Astrocyte (in vitro differentiated cells and primary cell): Measurements from ENCODE around the gene OBP2B. TPM values are rescaled to one million over a fixed set of nuclear protein-coding genes. Genes with fewer than 3 reads are reported as not detected.
"Not testable (repeated sequence)": the region's sequence is repeated elsewhere in the genome, so short reads cannot be mapped to it uniquely, and the experiment has no call there.

ENCODE experiments used
- DNase-seq: peaks from one replicate; pipeline ENCODE4 v3.0.0-alpha.2; 2010; ENCODE audit warnings: low read depth
- FAIRE-seq: peaks from 2 replicates; lab custom pipeline; 2011; peaks lifted over from hg19 to GRCh38; lab: Jason Lieb, UNC
- H2AFZ ChIP-seq: 2 replicates; pipeline ENCODE4 v1.6.0; 2012; ENCODE audit warnings: low read depth, low read length, inconsistent platforms
- H3K27ac ChIP-seq: 2 replicates; pipeline ENCODE4 v1.5.1; 2011; ENCODE audit warnings: low read depth, low read length, inconsistent platforms
- H3K27me3 ChIP-seq: 2 replicates; pipeline ENCODE4 v1.6.0; 2011; ENCODE audit warnings: low read length, inconsistent platforms; ENCODE audit not compliant: insufficient read depth
- H3K36me3 ChIP-seq: 2 replicates; pipeline ENCODE4 v1.5.1; 2011; ENCODE audit warnings: low read length, inconsistent platforms; ENCODE audit not compliant: insufficient read depth
- H3K4me1 ChIP-seq: 2 replicates; pipeline ENCODE4 v1.5.1; 2011; ENCODE audit warnings: low read length, inconsistent platforms; ENCODE audit not compliant: insufficient read depth
- H3K4me2 ChIP-seq: 2 replicates; pipeline ENCODE4 v1.6.0; 2012; ENCODE audit warnings: low read length, inconsistent platforms
- H3K4me3 ChIP-seq: 2 replicates; pipeline ENCODE4 v1.5.1; 2011; ENCODE audit warnings: low read depth, mild to moderate bottlenecking, low read length, inconsistent platforms; ENCODE audit not compliant: insufficient read depth
- H3K79me2 ChIP-seq: 2 replicates; pipeline ENCODE4 v1.6.0; 2012; ENCODE audit warnings: mild to moderate bottlenecking, low read length, inconsistent platforms; ENCODE audit not compliant: insufficient read depth
- H3K9ac ChIP-seq: 2 replicates; pipeline ENCODE4 v1.6.0; 2012; ENCODE audit warnings: mild to moderate bottlenecking, low read length, inconsistent platforms
- H3K9me3 ChIP-seq: 2 replicates; pipeline ENCODE4 v1.5.1; 2012; ENCODE audit warnings: low read depth, mild to moderate bottlenecking, low read length, inconsistent platforms; ENCODE audit not compliant: insufficient read depth
- H4K20me1 ChIP-seq: 2 replicates; pipeline ENCODE4 v1.6.0; 2012; ENCODE audit warnings: low read length, inconsistent platforms; ENCODE audit not compliant: insufficient read depth
- H3K27ac Mint-ChIP-seq: one replicate; pipeline ENCODE4 v1.8.0; 2021; ENCODE audit warnings: mild to moderate bottlenecking, mixed read lengths; ENCODE audit not compliant: unreplicated experiment
- H3K27me3 Mint-ChIP-seq: one replicate; pipeline ENCODE4 v1.8.0; 2021; ENCODE audit warnings: low read depth, mixed read lengths; ENCODE audit not compliant: unreplicated experiment
- H3K36me3 Mint-ChIP-seq: one replicate; pipeline ENCODE4 v1.8.0; 2021; ENCODE audit warnings: low read depth, mixed read lengths; ENCODE audit not compliant: unreplicated experiment
- H3K4me1 Mint-ChIP-seq: one replicate; pipeline ENCODE4 v1.8.0; 2021; ENCODE audit warnings: low read depth, mixed read lengths; ENCODE audit not compliant: unreplicated experiment
- H3K4me3 Mint-ChIP-seq: one replicate; pipeline ENCODE4 v1.8.0; 2021; ENCODE audit warnings: mild to moderate bottlenecking, moderate library complexity, mixed read lengths; ENCODE audit not compliant: unreplicated experiment
- H3K9me3 Mint-ChIP-seq: one replicate; pipeline ENCODE4 v1.8.0; 2021; ENCODE audit warnings: mild to moderate bottlenecking, mixed read lengths; ENCODE audit not compliant: unreplicated experiment
- EZH2 ChIP-seq: IDR thresholded peaks from 2 replicates; pipeline ENCODE4 v1.6.1; 2012; ENCODE audit warnings: mild to moderate bottlenecking, low read length, inconsistent platforms; ENCODE audit not compliant: insufficient read depth
- total RNA-seq: library from RNA; stranded (reverse); gene quantifications from 2 replicates; pipeline ENCODE4 v1.2.1, GENCODE V29; 2021
- TF ChIP-seq, protein P1 (sequence below): IDR thresholded peaks from 2 replicates; pipeline ENCODE4 v1.5.1; 2011; ENCODE audit warnings: low read depth, mild to moderate bottlenecking, inconsistent platforms, low read length, moderate library complexity; ENCODE audit not compliant: insufficient read depth

The OBP2B gene
- total RNA-seq, 1 donor from 2014 or later, result not detected

DNA sequence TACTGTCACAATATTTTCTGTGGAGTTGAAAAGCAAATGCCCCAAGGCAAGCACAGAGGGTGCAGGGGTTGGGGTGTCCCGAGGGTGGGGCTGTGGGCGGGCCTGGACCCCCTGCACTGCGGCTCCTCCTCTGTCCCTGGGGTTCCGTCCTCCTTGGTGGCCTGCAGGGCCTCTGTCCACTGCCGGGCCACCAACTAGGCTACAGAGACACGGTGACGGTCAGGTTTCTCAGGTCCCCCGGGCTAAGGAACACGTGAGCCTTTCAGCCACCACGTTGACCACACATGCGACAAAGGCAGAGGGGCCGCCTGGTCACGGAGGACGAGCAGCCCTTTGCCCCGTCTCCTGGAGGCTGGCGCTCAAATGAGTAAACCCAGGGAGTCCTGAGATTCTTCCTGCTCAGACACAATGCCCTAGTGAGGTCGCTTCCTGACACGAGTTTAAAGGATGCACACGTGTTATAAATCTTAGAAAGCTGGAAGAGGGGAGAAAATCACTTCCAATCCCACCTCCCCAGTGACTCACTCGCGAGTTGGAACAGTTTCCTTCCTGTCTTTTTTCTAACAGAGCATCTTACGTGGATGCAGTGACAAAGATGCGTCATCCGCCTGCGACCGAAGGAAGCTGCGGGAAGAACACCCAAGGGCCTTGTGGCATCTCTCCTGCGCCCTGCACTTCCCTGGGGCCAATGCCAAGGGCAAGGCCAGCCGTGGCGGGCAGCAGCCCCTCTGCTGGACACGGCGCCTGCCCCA, 24.8 kb upstream of the OBP2B start:
- no peak for DNase-seq
- TF ChIP-seq, protein P1, sequence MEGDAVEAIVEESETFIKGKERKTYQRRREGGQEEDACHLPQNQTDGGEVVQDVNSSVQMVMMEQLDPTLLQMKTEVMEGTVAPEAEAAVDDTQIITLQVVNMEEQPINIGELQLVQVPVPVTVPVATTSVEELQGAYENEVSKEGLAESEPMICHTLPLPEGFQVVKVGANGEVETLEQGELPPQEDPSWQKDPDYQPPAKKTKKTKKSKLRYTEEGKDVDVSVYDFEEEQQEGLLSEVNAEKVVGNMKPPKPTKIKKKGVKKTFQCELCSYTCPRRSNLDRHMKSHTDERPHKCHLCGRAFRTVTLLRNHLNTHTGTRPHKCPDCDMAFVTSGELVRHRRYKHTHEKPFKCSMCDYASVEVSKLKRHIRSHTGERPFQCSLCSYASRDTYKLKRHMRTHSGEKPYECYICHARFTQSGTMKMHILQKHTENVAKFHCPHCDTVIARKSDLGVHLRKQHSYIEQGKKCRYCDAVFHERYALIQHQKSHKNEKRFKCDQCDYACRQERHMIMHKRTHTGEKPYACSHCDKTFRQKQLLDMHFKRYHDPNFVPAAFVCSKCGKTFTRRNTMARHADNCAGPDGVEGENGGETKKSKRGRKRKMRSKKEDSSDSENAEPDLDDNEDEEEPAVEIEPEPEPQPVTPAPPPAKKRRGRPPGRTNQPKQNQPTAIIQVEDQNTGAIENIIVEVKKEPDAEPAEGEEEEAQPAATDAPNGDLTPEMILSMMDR, result no peak
- TF ChIP-seq EZH2, result no peak

DNA sequence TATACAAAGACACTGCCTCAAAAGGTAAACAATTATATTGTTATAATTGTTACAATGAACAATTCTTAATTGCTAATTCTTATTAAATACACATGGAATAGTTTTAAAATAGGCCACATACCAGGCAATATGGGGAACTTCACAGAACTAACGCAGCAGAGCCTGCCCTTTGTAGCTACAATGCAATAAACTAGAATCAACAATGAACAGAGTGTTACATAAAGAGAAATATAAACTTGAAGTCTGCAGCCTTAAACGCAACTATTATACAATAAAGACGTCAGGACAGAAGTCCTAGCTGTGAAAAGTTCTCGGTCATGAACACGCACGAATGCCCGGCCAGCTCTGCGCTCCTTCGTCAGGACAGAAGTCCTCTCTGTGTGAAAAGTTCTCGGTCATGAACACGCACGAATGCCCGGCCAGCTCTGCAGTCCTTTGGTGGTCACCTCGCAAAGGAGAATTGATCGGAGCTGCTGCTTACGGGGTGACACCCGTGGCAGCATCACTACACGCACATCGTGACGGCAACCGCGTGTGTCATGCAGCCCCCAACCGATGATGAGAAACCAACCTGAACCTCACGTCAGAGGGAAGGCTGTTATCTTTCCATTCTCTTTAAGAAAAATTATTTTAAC, 23.0 kb upstream of the OBP2B start:
- not testable (repeated sequence) for H3K4me1 Mint-ChIP-seq, DNase-seq, H2AFZ ChIP-seq, H3K27ac Mint-ChIP-seq, H3K27me3 ChIP-seq, H3K9ac ChIP-seq, H3K4me2 ChIP-seq, H4K20me1 ChIP-seq, H3K4me1 ChIP-seq, H3K27ac ChIP-seq, H3K4me3 ChIP-seq, H3K36me3 Mint-ChIP-seq, H3K9me3 ChIP-seq, H3K9me3 Mint-ChIP-seq, H3K4me3 Mint-ChIP-seq, FAIRE-seq, H3K36me3 ChIP-seq, H3K79me2 ChIP-seq
- peaks cover 23% of the 10 kb centered on the region for H3K27me3 Mint-ChIP-seq

More for the DNA sequence above, 24.8 kb upstream of the OBP2B start:
- H3K4me3 Mint-ChIP-seq, result no peak overlapping the region
- no peaks in the 10 kb centered on the region for H3K4me1 Mint-ChIP-seq
- Histone ChIP-seq H3K36me3 (no peaks in the 10 kb centered on the region), H3K27ac (no peak overlapping the region), H3K9me3 (no peaks in the 10 kb centered on the region), H4K20me1 (no peaks in the 10 kb centered on the region), H2AFZ (no peak overlapping the region), H3K79me2 (no peaks in the 10 kb centered on the region), H3K4me1 (peaks cover 3% of the 10 kb centered on the region), H3K4me2 (no peak overlapping the region), H3K4me3 (no peak overlapping the region), H3K27me3 (peaks cover 3% of the 10 kb centered on the region), H3K9ac (no peak overlapping the region)
- H3K27ac Mint-ChIP-seq, result no peak overlapping the region
- H3K9me3 Mint-ChIP-seq, result peaks cover 1% of the 10 kb centered on the region
- peaks cover 23% of the 10 kb centered on the region for H3K27me3 Mint-ChIP-seq
- no peak for FAIRE-seq
- no peaks in the 10 kb centered on the region for H3K36me3 Mint-ChIP-seq

DNA sequence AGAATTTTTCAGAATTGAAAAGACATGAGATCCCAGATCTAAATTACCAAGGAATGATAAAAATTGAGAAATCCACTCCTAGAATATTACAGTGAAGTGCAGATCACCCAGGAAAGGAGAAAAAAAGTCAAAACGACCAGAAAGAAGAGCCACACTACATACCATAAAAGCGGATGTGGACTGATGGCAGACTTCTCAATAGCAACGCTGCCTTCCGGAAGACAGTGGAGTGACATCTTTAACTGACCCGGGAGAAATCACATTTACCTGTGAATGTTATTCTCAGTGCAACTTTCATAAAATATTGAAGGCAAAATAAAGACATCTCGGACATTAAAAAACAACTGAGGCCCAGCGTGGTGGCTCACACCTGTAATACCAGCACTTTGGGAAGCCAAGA, 21.5 kb upstream of the OBP2B start:
- H3K27me3 Mint-ChIP-seq, result peaks cover 17% of the 10 kb centered on the region
- H3K27ac Mint-ChIP-seq, H3K4me3 ChIP-seq, H3K27ac ChIP-seq, H3K4me3 Mint-ChIP-seq, H3K4me2 ChIP-seq, H2AFZ ChIP-seq, H3K27me3 ChIP-seq, H3K4me1 Mint-ChIP-seq, FAIRE-seq, H3K36me3 Mint-ChIP-seq, DNase-seq, H3K9me3 Mint-ChIP-seq, H3K36me3 ChIP-seq, H3K4me1 ChIP-seq, H4K20me1 ChIP-seq, H3K9me3 ChIP-seq, H3K79me2 ChIP-seq, H3K9ac ChIP-seq: not testable (repeated sequence)
